ENCODE measurements around the gene KLHL24.

GRCh38 chr3:183586477-183586876, 48.9 kb upstream of the KLHL24 start:
- TF ChIP-seq POLR2A (IDR thresholded peaks at IDR 0.05; ENCODE audit: low read depth, low read length) (no peak), POLR2AphosphoS5 (IDR thresholded peaks at IDR 0.05; ENCODE audit: low read depth, low read length) (no peak), TAF1 (IDR thresholded peaks at IDR 0.05; ENCODE audit: low read depth, low read length) (no peak), POU2F2 (IDR thresholded peaks at IDR 0.05; ENCODE audit: low read depth, low read length) (no peak), PAX5 (IDR thresholded peaks at IDR 0.05; ENCODE audit: insufficient read depth, low read length, severe bottlenecking) (no peak), SPI1 (IDR thresholded peaks at IDR 0.05; ENCODE audit: low read depth, low read length) (no peak)
